ENCODE measurements around the gene UPK3BL2. TPM values are rescaled to one million over a fixed set of nuclear protein-coding genes. Genes with fewer than 3 reads are reported as not detected.
"Not testable (repeated sequence)": the region's sequence is repeated elsewhere in the genome, so short reads cannot be mapped to it uniquely, and the experiment has no call there.

Gene UPK3BL2
- polyA plus RNA-seq, 3 donors = 3.6 to 14.3 (median 13.7) TPM

GRCh38 chr7:102505298-102506185, 38.0 kb downstream of the UPK3BL2 start:
- not testable (repeated sequence) for DNase-seq (ENCODE audit: extremely low read depth in 1 of 11, low read depth in 9 of 11, low spot score in 4 of 11)

GRCh38 chr7:102503141-102503540, 40.4 kb downstream of the UPK3BL2 start:
- DNase-seq (ENCODE audit: extremely low read depth in 1 of 11, low read depth in 9 of 11, low spot score in 4 of 11) = not testable (repeated sequence)

- DNase-seq (ENCODE audit: extremely low read depth in 1 of 11, low read depth in 9 of 11, low spot score in 4 of 11) = not testable (repeated sequence)
Measured at GRCh38 chr7:102498321-102498720, 45.2 kb downstream of the UPK3BL2 start.

- not testable (repeated sequence) for DNase-seq (ENCODE audit: extremely low read depth in 1 of 11, low read depth in 9 of 11, low spot score in 4 of 11)
Measured at GRCh38 chr7:102497308-102497707, 46.2 kb downstream of the UPK3BL2 start.

DNA sequence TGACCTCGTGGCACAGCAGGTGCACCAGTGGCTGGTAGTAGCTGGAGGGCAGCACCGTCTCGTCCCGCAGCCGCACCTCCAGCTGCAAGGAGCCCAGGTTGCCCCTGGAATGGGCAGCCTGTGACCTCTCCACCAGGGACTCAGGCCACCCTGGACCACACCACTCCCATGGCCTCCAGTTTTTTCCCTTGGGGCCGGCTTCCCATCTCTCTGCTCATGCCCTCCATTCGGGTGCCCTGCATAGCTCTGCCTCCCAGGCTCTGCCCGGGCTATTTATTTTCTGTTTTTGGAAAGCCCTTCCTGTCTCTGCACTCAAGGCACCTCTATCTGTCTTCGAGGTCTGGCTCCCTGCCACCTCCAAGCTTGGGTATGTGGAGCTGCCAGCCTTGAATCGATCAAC, 46.6 kb downstream of the UPK3BL2 start:
- not testable (repeated sequence) for DNase-seq (ENCODE audit: extremely low read depth in 1 of 11, low read depth in 9 of 11, low spot score in 4 of 11)

DNA sequence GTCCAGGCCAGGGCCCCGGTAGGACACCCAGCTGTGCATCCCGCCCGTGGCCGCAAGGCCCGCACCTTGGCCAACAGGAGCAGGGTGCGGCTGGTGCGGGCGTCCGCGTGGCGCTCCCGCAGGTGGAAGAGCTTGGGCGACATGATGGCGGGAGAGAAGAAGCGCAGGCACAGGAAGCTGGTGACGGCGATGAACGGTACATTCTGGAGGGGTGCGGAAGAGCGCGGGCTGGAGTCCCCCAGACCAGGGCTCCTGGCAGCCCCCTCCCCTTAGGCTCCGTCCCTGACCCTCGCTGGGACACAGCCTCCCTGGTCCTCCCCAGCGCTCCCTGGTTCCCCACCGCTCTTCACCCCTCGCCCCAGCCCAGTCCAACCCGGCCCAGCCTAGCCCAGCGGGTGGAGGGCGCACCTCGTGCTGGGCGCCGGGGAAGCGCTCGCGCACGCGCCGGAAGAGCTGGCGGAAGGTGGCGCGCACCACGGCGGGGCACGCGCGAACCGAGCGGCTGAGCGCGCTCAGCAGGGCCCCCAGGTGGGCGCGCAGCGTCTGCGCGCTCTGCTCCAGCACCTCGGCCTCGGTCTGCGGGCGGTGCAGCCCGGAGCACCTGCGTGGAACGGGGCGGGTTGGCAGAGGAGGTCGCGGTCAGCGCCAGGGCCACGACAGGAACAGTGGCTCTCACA, 48.9 kb downstream of the UPK3BL2 start:
- not testable (repeated sequence) for DNase-seq (ENCODE audit: extremely low read depth in 1 of 11, low read depth in 9 of 11, low spot score in 4 of 11)

- DNase-seq (ENCODE audit: extremely low read depth in 1 of 11, low read depth in 9 of 11, low spot score in 4 of 11) = not testable (repeated sequence)
Measured at GRCh38 chr7:102494026-102494425, 49.5 kb downstream of the UPK3BL2 start.

GRCh38 chr7:102493220-102493935, 50.1 kb downstream of the UPK3BL2 start:
- not testable (repeated sequence) for DNase-seq (ENCODE audit: extremely low read depth in 1 of 11, low read depth in 9 of 11, low spot score in 4 of 11)

DNA sequence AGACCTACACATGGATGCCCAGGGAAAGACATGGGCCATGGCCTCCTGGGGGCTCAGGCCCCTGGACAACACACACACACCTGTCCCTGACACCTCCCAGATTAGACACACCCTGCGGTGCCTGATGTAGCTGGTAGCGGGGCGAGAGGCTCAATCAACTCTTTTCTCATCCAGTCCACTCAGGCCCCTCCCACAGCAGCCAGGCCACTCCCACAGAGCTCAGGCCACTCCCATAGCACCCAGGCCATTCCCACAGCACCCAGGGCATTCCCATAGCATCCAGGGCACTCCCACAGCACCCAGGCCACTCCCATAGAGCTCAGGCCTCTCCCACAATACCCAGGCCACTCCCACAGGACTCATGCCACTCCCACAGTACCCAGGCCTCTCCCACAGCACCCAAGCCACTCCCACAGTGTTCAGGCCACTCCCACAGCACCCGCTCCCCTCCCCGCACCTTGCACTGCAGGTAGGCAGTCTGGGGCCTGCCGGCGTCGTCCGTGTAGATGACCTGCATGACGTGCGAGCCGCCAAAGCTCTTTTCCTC, 52.9 kb downstream of the UPK3BL2 start:
- not testable (repeated sequence) for DNase-seq (ENCODE audit: extremely low read depth in 1 of 11, low read depth in 9 of 11, low spot score in 4 of 11)

Other genes starting within 250 kb of the UPK3BL2 start
- 1 to 10 TPM in 1 of 3 donors, not detected in 2; 2.9 TPM for gene SPDYE6, start 187.3 kb downstream of the UPK3BL2 start, polyA plus RNA-seq (ENCODE audit: insufficient read length in 3 of 3)
- gene PRKRIP1, start 147.3 kb downstream of the UPK3BL2 start, polyA plus RNA-seq (ENCODE audit: insufficient read length in 3 of 3) = 10 to 100 TPM; 30.2 to 45.2 (median 39.9) TPM
- 10 to 100 TPM; 15.1 to 25.8 (median 24.1) TPM for gene ORAI2, start 110.1 kb downstream of the UPK3BL2 start, polyA plus RNA-seq (ENCODE audit: insufficient read length in 3 of 3)
- gene ALKBH4, start 78.8 kb downstream of the UPK3BL2 start, polyA plus RNA-seq (ENCODE audit: insufficient read length in 3 of 3) = 10 to 100 TPM; 10.6 to 13.3 (median 12.9) TPM
- gene LRWD1, start 78.7 kb downstream of the UPK3BL2 start, polyA plus RNA-seq (ENCODE audit: insufficient read length in 3 of 3) = 10 to 100 TPM; 17.3 to 23.2 (median 21.9) TPM
- gene POLR2J, start 64.8 kb downstream of the UPK3BL2 start, polyA plus RNA-seq (ENCODE audit: insufficient read length in 3 of 3) = 10 to 100 TPM; 22.4 to 32.7 (median 32.0) TPM
- gene RASA4B, start 25.9 kb downstream of the UPK3BL2 start, polyA plus RNA-seq (ENCODE audit: insufficient read length in 3 of 3) = 10 to 100 TPM in 1 of 3 donors, 1 to 10 TPM in 2; 4.7 to 24.9 (median 8.4) TPM
- 1 to 10 TPM; 3.2 to 5.6 (median 4.5) TPM for gene SPDYE2, start 7.5 kb upstream of the UPK3BL2 start, polyA plus RNA-seq (ENCODE audit: insufficient read length in 3 of 3)
- 10 to 100 TPM; 80.1 to 91.8 (median 80.8) TPM for gene POLR2J3, start 28.9 kb upstream of the UPK3BL2 start, polyA plus RNA-seq (ENCODE audit: insufficient read length in 3 of 3)
- 10 to 100 TPM; 27.6 to 56.1 (median 30.8) TPM for gene RASA4, start 73.1 kb upstream of the UPK3BL2 start, polyA plus RNA-seq (ENCODE audit: insufficient read length in 3 of 3)
- 10 to 100 TPM in 2 of 3 donors, 1 to 10 TPM in 1; 3.8 to 12.4 (median 11.8) TPM for gene UPK3BL1, start 99.1 kb upstream of the UPK3BL2 start, polyA plus RNA-seq (ENCODE audit: insufficient read length in 3 of 3)
- 1 to 10 TPM in 1 of 3 donors, under 1 TPM in 2; 0.84 to 7.6 (median 0.89) TPM for gene SPDYE2B, start 106.6 kb upstream of the UPK3BL2 start, polyA plus RNA-seq (ENCODE audit: insufficient read length in 3 of 3)
- 1 to 10 TPM; 1.1 to 1.7 (median 1.6) TPM for gene POLR2J2, start 128.0 kb upstream of the UPK3BL2 start, polyA plus RNA-seq (ENCODE audit: insufficient read length in 3 of 3)
- 10 to 100 TPM in 2 of 3 donors, 1 to 10 TPM in 1; 9.9 to 11.6 (median 10.0) TPM for gene FAM185A, start 205.3 kb upstream of the UPK3BL2 start, polyA plus RNA-seq (ENCODE audit: insufficient read length in 3 of 3)

Data from renal cortex interstitium (tissue), 11 donors.